NCI-H1436 treated with DMSO at 0.1 percent for 48 hours (cell line): ENCODE data around the gene NBL1.

Source experiments
- DNase-seq: peaks from one replicate; lab custom pipeline; 2025; lab: John Stamatoyannopoulos, UW

NBL1 gene

GRCh38 chr1:19670787-19671186 is 26.7 kb downstream of the NBL1 start:
- no peak for DNase-seq

- DNase-seq: no peak
Measured at GRCh38 chr1:19672237-19672636, 28.1 kb downstream of the NBL1 start.

- DNase-seq: no peak
Measured at GRCh38 chr1:19675797-19676196, 31.7 kb downstream of the NBL1 start.

GRCh38 chr1:19676438-19676922 is 32.4 kb downstream of the NBL1 start:
- DNase-seq: no peak

GRCh38 chr1:19678493-19678892 is 34.4 kb downstream of the NBL1 start:
- DNase-seq: no peak

GRCh38 chr1:19678931-19679453 is 34.9 kb downstream of the NBL1 start:
- DNase-seq: no peak

GRCh38 chr1:19679691-19680090 is 35.6 kb downstream of the NBL1 start:
- no peak for DNase-seq

GRCh38 chr1:19680644-19681043 is 36.5 kb downstream of the NBL1 start:
- no peak for DNase-seq

GRCh38 chr1:19682257-19682656 is 38.1 kb downstream of the NBL1 start:
- no peak for DNase-seq

- DNase-seq: no peak
Measured at GRCh38 chr1:19682901-19683300, 38.8 kb downstream of the NBL1 start.

GRCh38 chr1:19683351-19683750 is 39.2 kb downstream of the NBL1 start:
- no peak for DNase-seq

GRCh38 chr1:19684677-19685076 is 40.6 kb downstream of the NBL1 start:
- no peak for DNase-seq

- no peak for DNase-seq
Measured at GRCh38 chr1:19685994-19686393, 41.9 kb downstream of the NBL1 start.

GRCh38 chr1:19687414-19687813 is 43.3 kb downstream of the NBL1 start:
- DNase-seq: no peak

GRCh38 chr1:19688041-19688842 is 44.1 kb downstream of the NBL1 start:
- DNase-seq: no peak

GRCh38 chr1:19689085-19689757 is 45.1 kb downstream of the NBL1 start:
- DNase-seq: no peak

GRCh38 chr1:19689856-19690255 is 45.7 kb downstream of the NBL1 start:
- DNase-seq: no peak

- DNase-seq: no peak
Measured at GRCh38 chr1:19690342-19690741, 46.2 kb downstream of the NBL1 start.

- no peak for DNase-seq
Measured at GRCh38 chr1:19694298-19694697, 50.2 kb downstream of the NBL1 start.

GRCh38 chr1:19695772-19696171 is 51.7 kb downstream of the NBL1 start:
- DNase-seq: no peak

- no peak for DNase-seq
Measured at GRCh38 chr1:19696820-19697219, 52.7 kb downstream of the NBL1 start.

- DNase-seq: no peak
Measured at GRCh38 chr1:19698181-19698580, 54.1 kb downstream of the NBL1 start.

GRCh38 chr1:19700079-19700777 is 56.1 kb downstream of the NBL1 start:
- DNase-seq: no peak
